Mucosa of descending colon (tissue), 3 donors: ENCODE results near the gene NEO1. TPM values are rescaled to one million over a fixed set of nuclear protein-coding genes. Genes with fewer than 3 reads are reported as not detected.

Experiments used
- ATAC-seq: fragments of 200-7000 bp; cut with Tn5 transposase; one replicate; pipeline ENCODE4 v1.9.1; 2020; ENCODE audit warnings: mild to moderate bottlenecking, moderate library complexity
- DNase-seq, 3 donors: peaks; one replicate each; pipeline ENCODE4 v3.0.0-alpha.2; 2020
- H3K36me3 ChIP-seq: fragments of 200-600 bp; one replicate; pipeline ENCODE4 v1.8.0; 2021; ENCODE audit warnings: low read depth, mild to moderate bottlenecking
- H3K4me1 ChIP-seq: fragments of 200-600 bp; one replicate; pipeline ENCODE4 v1.8.0; 2021; ENCODE audit warnings: low read depth, mild to moderate bottlenecking
- H3K4me3 ChIP-seq: fragments of 200-600 bp; one replicate; pipeline ENCODE4 v1.8.0; 2021; ENCODE audit warnings: mild to moderate bottlenecking
- H3K9me3 ChIP-seq: fragments of 200-600 bp; one replicate; pipeline ENCODE4 v1.8.0; 2021; ENCODE audit warnings: mild to moderate bottlenecking
- CTCF ChIP-seq: fragments of 200-600 bp; IDR thresholded peaks from one replicate; pipeline ENCODE4 v1.8.0; 2022; ENCODE audit warnings: antibody characterized with exemption, mild to moderate bottlenecking
- intact Hi-C, 2 donors: fragments of 100-400 bp; cut with DNase I in 1 of 2; cut with micrococcal nuclease in 1 of 2; formaldehyde crosslinking; loops; one replicate each; pipeline versions ENCODE4 v1.11.0 to v1.11.1; 2022; cut with DNase I, micrococcal nuclease
- total RNA-seq, 3 donors: library from RNA; stranded (reverse); fragmentation: NEBNext Ultra II Directional in 2 of 3; extraction: Animal tissue kit (Norgen Biotek cat#: 25700) in 2 of 3; gene quantifications; one replicate each; pipeline versions ENCODE4 v1.2.1 to v1.2.4, GENCODE V29; 2021 to 2023
- donor health status: DM: no; HTN: no; CAD: no; lungs with moderate emphysema.
- donor health status: DM: no; HTN: no; CAD: no.
- donor health status: DM: no; HTN: yes; CAD: no.

The NEO1 gene
- total RNA-seq, 3 donors from 2014 or later: 106 to 188 (median 166) TPM

- no peaks in the 10 kb centered on the region for H3K36me3 ChIP-seq
- TF ChIP-seq CTCF: no peak
- no peaks in the 10 kb centered on the region for H3K4me1 ChIP-seq
- DNase-seq: no peak
- H3K4me3 ChIP-seq: no peak overlapping the region
- no peak for ATAC-seq
- no peaks in the 10 kb centered on the region for H3K9me3 ChIP-seq
- intact Hi-C loops: no loop called here
Measured at GRCh38 chr15:73340502-73341192, 288.4 kb downstream of the NEO1 start.

- H3K4me1 ChIP-seq: no peaks in the 10 kb centered on the region
- intact Hi-C loops: no loop called here
- ATAC-seq (no peak), DNase-seq (no peak)
- no peaks in the 10 kb centered on the region for H3K9me3 ChIP-seq
- H3K36me3 ChIP-seq: no peaks in the 10 kb centered on the region
- TF ChIP-seq CTCF: no peak
- H3K4me3 ChIP-seq: no peak overlapping the region
Measured at GRCh38 chr15:73341886-73342600, 289.8 kb downstream of the NEO1 start.

- no peak overlapping the region for H3K4me3 ChIP-seq
- H3K4me1 ChIP-seq: no peaks in the 10 kb centered on the region
- no peak for TF ChIP-seq CTCF
- ATAC-seq: no peak
- H3K36me3 ChIP-seq: no peaks in the 10 kb centered on the region
- intact Hi-C loops: no loop called here
- DNase-seq: no peak
- H3K9me3 ChIP-seq: no peaks in the 10 kb centered on the region
Measured at GRCh38 chr15:73344056-73344455, 291.8 kb downstream of the NEO1 start.

GRCh38 chr15:73345658-73346057 lies 293.4 kb downstream of the NEO1 start:
- intact Hi-C loops: no loop called here
- Histone ChIP-seq H3K4me1 (no peaks in the 10 kb centered on the region), H3K36me3 (no peaks in the 10 kb centered on the region), H3K4me3 (no peak overlapping the region), H3K9me3 (no peaks in the 10 kb centered on the region)
- DNase-seq (no peak), ATAC-seq (no peak)
- TF ChIP-seq CTCF: no peak

GRCh38 chr15:73346735-73347312 lies 294.6 kb downstream of the NEO1 start:
- no peaks in the 10 kb centered on the region for H3K9me3 ChIP-seq

More at GRCh38 chr15:73346735-73347312, 294.6 kb downstream of the NEO1 start:
- H3K4me3 ChIP-seq: no peak overlapping the region
- no peaks in the 10 kb centered on the region for H3K4me1 ChIP-seq
- no peak for TF ChIP-seq CTCF
- H3K36me3 ChIP-seq: no peaks in the 10 kb centered on the region
- intact Hi-C loops: no loop called here
- ATAC-seq (peak; percentile 82), DNase-seq (peak in 2 of 3 donors; percentile 83 to 90)
